Lung (tissue), 12 donors: Measurements from ENCODE around the gene ABHD12. TPM values are rescaled to one million over a fixed set of nuclear protein-coding genes. Genes with fewer than 3 reads are reported as not detected.

Experiments
- ATAC-seq: fragments of 200-7000 bp; cut with Tn5 transposase; one replicate; pipeline ENCODE4 v1.9.1; 2020; ENCODE audit warnings: moderate number of reproducible peaks; ENCODE audit not compliant: insufficient read depth, low FRiP score
- DNase-seq, 3 donors: peaks; one replicate each; pipeline ENCODE4 v3.0.0-alpha.2; 2013 to 2017
- H3K27ac ChIP-seq, 2 donors: one replicate each; pipeline ENCODE4 v1.5.1; 2013; ENCODE audit warnings: mild to moderate bottlenecking in 2 of 2, moderate library complexity in 2 of 2, control low read depth in 1 of 2, inconsistent platforms in 1 of 2, low read depth in 1 of 2, low read length in 1 of 2
- H3K27me3 ChIP-seq, 3 donors: one replicate each; pipeline ENCODE4 v1.5.1; 2013; ENCODE audit warnings: low read length in 2 of 3; ENCODE audit not compliant: control insufficient read depth in 3 of 3, insufficient read depth in 3 of 3
- H3K36me3 ChIP-seq, 4 donors: one replicate each; pipeline ENCODE4 v1.5.1; 2013; ENCODE audit warnings: low read length in 4 of 4, mild to moderate bottlenecking in 1 of 4, moderate library complexity in 1 of 4; ENCODE audit not compliant: control insufficient read depth in 4 of 4, insufficient read depth in 4 of 4
- H3K4me1 ChIP-seq, 5 donors: one replicate each; pipeline ENCODE4 v1.5.1; 2013; ENCODE audit warnings: low read length in 5 of 5, mild to moderate bottlenecking in 2 of 5, moderate library complexity in 1 of 5; ENCODE audit not compliant: control insufficient read depth in 5 of 5, insufficient read depth in 5 of 5
- H3K4me3 ChIP-seq: one replicate; pipeline ENCODE4 v1.5.1; 2013; ENCODE audit warnings: mild to moderate bottlenecking, control low read depth, moderate library complexity
- H3K9ac ChIP-seq, 2 donors: one replicate each; pipeline ENCODE4 v1.5.1; 2013; ENCODE audit warnings: low read length in 2 of 2, control low read depth in 1 of 2; ENCODE audit not compliant: insufficient read depth in 1 of 2
- H3K9me3 ChIP-seq, 4 donors: one replicate each; pipeline ENCODE4 v1.5.1; 2013; ENCODE audit warnings: low read length in 3 of 4, mild to moderate bottlenecking in 1 of 4, moderate library complexity in 1 of 4; ENCODE audit not compliant: control insufficient read depth in 4 of 4, insufficient read depth in 3 of 4
- WGBS, 2 donors: extraction: QIAGEN DNeasy Blood & Tissue Kit; methylation state at CpG; one replicate each; pipeline ENCODE4 v1.1.7; 2013; 5-methylcytosine and 5-hydroxymethylcytosine counted together
- polyA plus RNA-seq, 2 donors: library from polyadenylated mRNA; stranded (reverse); fragments of 200-250 nt; gene quantifications; one replicate each; pipeline ENCODE4 v1.2.1, GENCODE V29; 2013
- total RNA-seq, 2 donors: library from RNA; depleted of rRNA in 1 of 2; stranded (reverse); fragments of >200 nt in 1 of 2; gene quantifications; one replicate each; pipeline ENCODE4 v1.2.1, GENCODE V29; 2014 to 2021
- TF ChIP-seq, protein P1 (sequence below): IDR thresholded peaks from 2 replicates; pipeline ENCODE4 v1.5.1; 2012; ENCODE audit warnings: mild to moderate bottlenecking; ENCODE audit errors: control extremely low read depth, extremely low read depth
- donor health status: control.
- donor health status: control.
- donor health status: Bipolar disorder and iron deficiency.
- donor health status: healthy.
- donor health status: DM: yes; HTN: yes; CAD: no.

Gene ABHD12
- total and polyA plus RNA-seq, 4 donors = 34.3 to 58.1 (median 44.6) TPM

DNA sequence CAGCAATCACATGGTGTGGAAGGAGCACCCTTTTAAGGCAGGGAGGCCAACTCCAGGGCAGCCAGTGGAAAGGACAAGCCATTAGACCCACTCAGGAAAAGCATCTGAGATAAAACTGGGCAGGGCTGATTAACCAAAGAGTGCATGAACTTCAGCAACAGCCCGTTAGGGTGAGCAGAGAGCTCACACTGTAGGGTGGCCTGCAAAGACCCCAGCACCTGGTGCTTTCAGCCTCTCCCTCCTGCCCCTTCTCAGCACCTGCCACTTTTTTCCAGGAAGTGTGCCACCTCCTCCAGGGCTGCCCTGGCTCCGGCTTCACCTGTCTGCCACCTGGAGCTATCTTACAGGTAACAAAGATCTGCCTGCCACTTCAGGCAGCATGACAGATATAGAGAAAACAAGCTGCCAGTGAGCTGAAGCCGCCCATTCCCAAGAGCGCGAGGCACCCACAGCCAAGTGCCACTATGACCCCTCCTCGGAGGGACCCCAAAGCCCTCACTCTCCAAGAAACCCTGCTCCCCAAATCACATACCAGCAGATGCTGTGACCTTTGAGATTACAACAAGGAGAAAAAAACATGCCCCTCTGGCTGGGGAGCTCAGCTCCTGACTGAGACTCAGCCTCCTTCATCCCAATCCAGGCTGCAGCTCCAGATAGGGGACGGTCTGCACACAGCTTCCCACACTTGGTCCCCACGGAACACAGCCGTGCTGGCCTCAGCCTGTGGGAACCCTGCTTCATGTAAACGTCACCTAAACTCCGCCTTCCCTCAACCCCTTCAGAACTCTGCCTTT is 71.2 kb downstream of the ABHD12 start:
- WGBS, 2 donors = 84 to 89% methylated on average over 11 of the region's 11 CpGs
- no peaks in the 10 kb centered on the region for H3K27me3 ChIP-seq
- DNase-seq (no peak), ATAC-seq (no peak)
- peaks cover 0 to 16% (median 9%) of the 10 kb centered on the region in 4 donors for H3K36me3 ChIP-seq
- peaks cover 0 to 2% (median 0%) of the 10 kb centered on the region in 5 donors for H3K4me1 ChIP-seq
- H3K9ac ChIP-seq = no peak overlapping the region
- H3K4me3 ChIP-seq = no peak overlapping the region
- H3K27ac ChIP-seq = peak overlapping the region in 1 of 2 donors; percentile 73
- peaks cover 0 to 5% (median 0%) of the 10 kb centered on the region in 4 donors for H3K9me3 ChIP-seq
- TF ChIP-seq, protein P1, sequence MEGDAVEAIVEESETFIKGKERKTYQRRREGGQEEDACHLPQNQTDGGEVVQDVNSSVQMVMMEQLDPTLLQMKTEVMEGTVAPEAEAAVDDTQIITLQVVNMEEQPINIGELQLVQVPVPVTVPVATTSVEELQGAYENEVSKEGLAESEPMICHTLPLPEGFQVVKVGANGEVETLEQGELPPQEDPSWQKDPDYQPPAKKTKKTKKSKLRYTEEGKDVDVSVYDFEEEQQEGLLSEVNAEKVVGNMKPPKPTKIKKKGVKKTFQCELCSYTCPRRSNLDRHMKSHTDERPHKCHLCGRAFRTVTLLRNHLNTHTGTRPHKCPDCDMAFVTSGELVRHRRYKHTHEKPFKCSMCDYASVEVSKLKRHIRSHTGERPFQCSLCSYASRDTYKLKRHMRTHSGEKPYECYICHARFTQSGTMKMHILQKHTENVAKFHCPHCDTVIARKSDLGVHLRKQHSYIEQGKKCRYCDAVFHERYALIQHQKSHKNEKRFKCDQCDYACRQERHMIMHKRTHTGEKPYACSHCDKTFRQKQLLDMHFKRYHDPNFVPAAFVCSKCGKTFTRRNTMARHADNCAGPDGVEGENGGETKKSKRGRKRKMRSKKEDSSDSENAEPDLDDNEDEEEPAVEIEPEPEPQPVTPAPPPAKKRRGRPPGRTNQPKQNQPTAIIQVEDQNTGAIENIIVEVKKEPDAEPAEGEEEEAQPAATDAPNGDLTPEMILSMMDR = no peak

- TF ChIP-seq, protein P1 = no peak
- Histone ChIP-seq H3K4me1 (peaks cover 0 to 2% (median 0%) of the 10 kb centered on the region in 5 donors), H3K4me3 (no peak overlapping the region), H3K9me3 (peaks cover 0 to 5% (median 0%) of the 10 kb centered on the region in 4 donors), H3K36me3 (peaks cover 0 to 16% (median 9%) of the 10 kb centered on the region in 4 donors), H3K27ac (peak overlapping the region in 1 of 2 donors; percentile 73), H3K9ac (no peak overlapping the region), H3K27me3 (no peaks in the 10 kb centered on the region)
- WGBS, 2 donors = 77 to 84% methylated on average over 16 of the region's 16 CpGs
- DNase-seq (no peak), ATAC-seq (peak; percentile 27)
These were observed 72.0 kb downstream of the ABHD12 start for GRCh38 chr20:25318471-25319240.

DNA sequence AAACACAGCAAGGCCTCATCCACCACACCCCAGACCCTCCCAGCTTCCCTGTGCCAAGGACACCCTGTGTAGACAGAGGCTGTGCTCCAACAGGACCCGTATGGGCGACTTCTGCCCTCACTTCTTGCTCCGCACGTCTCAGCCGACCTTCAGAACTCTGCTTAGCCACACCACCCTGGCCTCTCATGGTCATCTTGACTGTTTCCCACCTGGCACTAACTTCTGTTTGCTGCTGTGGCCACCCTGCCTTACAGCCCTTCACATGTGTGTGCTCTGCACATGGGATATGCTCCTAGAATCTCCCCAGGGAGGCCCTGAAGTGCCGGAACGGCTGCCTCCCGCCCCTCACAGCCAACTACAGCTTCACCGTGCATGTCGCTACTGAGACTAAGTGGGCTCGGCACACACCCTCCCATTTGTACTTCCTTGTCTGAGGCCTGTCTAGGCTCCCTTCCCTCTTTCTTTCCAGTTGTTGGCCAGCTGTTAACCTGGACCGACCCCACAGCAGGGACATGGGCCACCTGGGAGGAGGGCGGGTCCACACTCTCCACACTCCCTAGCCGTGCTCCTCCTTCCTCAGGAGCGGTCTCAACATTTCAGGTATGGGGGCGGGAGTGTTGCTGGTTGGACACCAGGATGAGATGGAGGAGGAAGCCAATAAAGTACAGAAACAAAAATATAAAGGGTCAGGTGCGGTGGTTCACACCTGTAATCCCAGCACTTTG is 73.1 kb downstream of the ABHD12 start:
- Histone ChIP-seq H3K27me3 (no peaks in the 10 kb centered on the region), H3K27ac (peak overlapping the region in 1 of 2 donors; percentile 48), H3K4me1 (peaks cover 0 to 2% (median 0%) of the 10 kb centered on the region in 5 donors), H3K9me3 (peaks cover 0 to 2% (median 0%) of the 10 kb centered on the region in 4 donors), H3K4me3 (no peak overlapping the region), H3K9ac (no peak overlapping the region), H3K36me3 (peaks cover 0 to 12% (median 6%) of the 10 kb centered on the region in 4 donors)
- no peak for ATAC-seq
- TF ChIP-seq, protein P1 = no peak
- no peak for DNase-seq
- 89% methylated on average over 17 of the region's 17 CpGs for WGBS, 2 donors
